GM18499 (cell line): Measurements from ENCODE around the gene PRDM2.

Experiments used
- ATAC-seq: cut with Tn5 transposase; IDR thresholded peaks from one replicate; pipeline ENCODE4 v1.9.1; 2021; ENCODE audit warnings: moderate number of reproducible peaks; ENCODE audit not compliant: insufficient read depth, unreplicated experiment

The PRDM2 gene

DNA sequence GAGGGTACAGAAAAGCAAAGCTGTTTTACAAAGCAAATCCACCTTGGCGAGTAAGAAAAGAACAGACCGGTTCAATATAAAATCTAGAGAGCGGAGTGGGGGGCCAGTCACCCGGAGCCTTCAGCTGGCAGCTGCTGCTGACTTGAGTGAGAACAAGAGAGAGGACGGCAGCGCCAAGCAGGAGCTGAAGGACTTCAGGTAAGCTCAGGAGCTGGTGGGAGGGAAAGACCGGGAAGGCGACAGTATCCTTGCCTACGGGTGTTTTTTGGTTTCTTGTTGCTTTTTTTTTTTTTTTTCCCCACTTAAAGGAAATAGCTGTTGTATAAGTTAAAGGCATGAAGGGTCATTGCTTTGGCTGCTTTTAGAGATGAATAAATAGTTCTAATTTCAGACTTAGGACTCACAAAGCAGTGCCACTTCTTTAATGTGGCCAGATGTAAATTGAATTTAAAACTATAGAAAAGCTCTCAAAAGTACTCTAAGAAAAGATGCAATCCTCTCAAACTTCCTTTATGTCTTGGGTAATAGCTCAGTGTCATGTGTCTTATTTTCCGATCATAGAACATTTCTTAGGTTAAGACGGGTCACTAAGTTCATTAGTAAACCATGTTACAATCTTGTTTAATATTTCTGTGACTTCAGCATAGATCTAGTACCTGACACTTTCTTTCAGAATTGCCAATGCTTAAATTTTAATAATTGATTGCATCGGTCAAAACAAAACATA is 82.8 kb downstream of the PRDM2 start:
- ATAC-seq = no peak

DNA sequence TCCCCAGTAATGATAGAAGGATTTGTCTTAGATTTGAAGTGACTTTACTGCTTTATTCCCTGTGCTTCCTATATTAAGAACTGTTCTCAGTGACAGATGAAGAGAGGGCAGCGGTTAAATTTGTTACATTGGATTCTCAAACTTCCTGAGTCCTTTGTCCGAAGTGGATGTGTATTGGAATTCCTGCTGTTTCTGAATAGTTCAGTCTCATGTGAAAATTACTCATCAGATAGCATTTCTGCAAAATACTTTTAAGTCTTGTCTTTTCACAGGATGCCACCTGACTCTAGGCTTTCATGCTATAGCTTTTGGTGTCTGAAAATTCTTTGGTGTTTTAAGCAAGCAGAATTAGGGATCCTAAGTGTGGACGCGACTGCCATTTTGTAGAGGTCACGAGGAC is 83.6 kb downstream of the PRDM2 start:
- no peak for ATAC-seq

DNA sequence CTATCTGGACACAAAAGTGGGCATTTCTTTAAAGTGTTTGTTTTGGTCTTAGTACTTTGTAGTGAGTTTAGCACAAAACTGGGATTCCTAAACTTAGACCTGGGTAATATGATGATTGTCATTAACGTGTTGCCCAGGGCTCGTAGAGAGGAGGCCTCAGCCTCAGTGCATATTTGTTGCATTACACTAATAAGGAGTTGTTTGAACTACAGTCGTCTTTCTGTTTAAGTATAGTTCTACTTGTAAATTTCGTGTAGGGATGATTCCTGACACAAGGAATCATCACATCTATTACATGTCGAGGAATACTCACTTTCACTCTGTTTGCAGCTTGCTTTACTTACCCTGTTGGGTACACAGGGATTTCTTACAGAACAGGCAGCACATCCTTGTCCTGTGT is 85.0 kb downstream of the PRDM2 start:
- ATAC-seq = no peak

DNA sequence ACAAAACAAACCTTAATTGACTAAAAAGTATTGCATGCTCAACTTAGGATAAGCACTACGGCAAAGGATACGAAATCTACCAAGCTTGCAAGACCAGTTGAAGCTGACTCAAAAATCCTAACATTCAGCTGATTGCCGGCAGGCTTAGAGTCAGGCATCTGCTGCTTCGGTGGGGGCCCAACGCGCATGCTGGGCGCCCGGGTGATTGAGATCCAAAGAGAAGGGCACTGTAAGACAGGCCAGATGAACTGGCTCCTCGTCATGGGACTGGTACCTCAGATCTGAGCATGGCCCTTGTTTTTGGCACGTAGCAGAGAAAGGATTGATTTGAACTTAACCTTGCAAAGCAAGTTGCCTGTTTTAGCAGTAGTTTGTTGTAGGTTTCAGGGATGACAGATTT is 86.6 kb downstream of the PRDM2 start:
- ATAC-seq = no peak

- no peak for ATAC-seq
Measured at GRCh38 chr1:13788795-13789194, 88.8 kb downstream of the PRDM2 start.

GRCh38 chr1:13790290-13791030 is 90.5 kb downstream of the PRDM2 start:
- no peak for ATAC-seq

- no peak for ATAC-seq
Measured at GRCh38 chr1:13792419-13792818, 92.4 kb downstream of the PRDM2 start.

DNA sequence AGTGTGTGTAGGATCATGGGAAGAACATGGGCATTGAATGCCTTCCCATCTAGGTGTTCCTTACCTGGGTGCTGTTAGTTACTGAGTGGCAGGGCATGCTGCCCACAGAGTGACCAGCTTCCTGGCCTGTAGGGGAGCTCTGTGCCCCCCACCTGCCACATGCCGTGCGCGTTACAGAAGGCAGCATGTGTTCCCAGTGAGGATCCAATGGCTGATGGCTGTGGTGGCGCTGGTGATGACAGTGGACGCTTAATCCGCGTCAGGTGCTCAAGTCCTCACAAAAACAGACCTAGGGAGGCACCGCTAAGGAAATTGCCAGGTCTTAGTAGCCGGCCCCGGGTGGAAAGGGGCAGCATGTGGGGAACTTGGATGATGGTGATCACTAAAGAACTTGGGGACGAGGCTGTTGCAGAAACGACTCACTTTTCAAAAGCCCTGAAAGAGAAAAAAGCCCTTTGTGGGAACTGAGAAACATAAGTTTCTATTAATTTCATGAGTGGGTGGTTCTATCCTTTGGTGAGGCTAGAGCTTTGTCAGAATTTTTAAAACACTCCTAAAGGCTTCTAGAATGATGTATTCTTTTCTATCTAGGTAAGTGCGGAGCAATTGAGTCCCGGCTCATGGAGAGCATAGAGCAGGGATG is 93.2 kb downstream of the PRDM2 start:
- ATAC-seq = no peak

- ATAC-seq = no peak
Measured at GRCh38 chr1:13794231-13795187, 94.5 kb downstream of the PRDM2 start.

DNA sequence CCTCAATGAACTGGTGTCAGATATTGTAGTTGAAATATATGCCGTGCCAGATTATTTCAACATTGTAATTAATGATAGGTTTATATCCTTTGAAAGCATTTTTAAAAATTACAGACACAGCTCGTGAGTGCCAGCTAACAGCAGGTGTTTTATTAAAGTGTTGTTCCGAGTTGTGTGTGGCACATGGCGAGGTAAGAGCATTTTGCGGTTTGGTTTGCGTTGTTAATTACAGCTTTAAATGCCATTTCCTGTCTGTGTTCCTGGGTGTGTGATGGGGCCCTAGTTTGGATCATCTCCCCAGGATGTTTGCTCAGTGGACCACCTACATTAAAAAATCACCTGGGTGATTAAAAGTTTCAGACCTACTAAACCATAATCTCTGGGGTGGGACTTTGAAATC is 97.4 kb downstream of the PRDM2 start:
- no peak for ATAC-seq

GRCh38 chr1:13798120-13798519 is 98.1 kb downstream of the PRDM2 start:
- ATAC-seq = no peak

DNA sequence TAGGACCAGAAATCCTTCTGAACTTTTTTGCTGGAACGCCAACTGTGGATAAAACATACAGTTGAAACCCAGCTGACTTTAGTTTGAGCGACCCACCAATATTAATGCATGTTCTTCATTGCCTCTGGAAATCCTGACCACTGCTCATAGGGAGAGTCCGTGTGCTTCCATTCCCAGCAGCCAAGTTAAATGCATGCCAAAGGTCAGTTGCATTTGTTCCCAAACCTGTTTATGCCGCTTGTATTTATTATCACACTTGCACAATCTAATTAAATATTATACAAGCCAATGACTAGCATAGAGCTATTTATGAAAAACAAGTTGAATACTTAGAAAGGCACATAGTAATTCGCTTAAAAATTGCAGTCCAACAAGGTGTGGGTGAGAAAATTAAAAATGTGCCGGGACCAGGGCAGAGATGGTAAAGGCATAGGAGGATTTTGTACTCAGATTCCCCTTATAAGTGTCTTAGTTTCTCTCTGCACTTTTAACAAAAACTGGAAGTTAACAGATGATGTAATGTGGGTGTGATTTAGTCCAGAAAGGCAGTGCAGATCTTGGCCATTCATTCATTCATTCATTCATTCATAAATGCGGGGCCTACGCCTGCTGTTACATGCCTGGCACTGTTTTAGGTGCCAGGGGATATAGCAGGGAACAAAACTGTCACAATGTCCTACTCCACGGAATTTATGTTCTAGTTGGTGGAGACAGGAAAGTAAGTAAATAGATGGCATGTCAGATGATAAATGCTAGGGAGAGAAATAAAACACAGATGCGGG is 99.7 kb downstream of the PRDM2 start:
- ATAC-seq = no peak

DNA sequence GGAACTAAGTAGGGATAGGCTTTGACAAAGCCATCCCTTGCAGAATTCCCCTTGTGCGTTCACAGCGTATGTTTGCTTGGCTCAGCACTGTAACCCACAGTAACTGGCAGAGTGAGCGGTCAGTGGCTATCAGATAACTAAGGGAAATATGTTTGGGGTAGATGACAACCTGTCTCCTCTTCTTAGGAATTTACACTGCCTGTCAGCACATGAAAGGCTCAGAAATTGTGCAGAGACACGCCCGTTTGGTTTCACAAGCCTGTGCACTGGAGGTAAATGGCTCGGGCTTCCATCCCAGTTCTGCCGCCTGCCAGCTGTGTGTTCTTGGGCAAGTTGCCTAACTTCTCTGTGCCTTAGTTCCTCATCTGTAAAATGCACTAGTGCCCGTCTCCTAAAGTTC is 101.2 kb downstream of the PRDM2 start:
- ATAC-seq = no peak

DNA sequence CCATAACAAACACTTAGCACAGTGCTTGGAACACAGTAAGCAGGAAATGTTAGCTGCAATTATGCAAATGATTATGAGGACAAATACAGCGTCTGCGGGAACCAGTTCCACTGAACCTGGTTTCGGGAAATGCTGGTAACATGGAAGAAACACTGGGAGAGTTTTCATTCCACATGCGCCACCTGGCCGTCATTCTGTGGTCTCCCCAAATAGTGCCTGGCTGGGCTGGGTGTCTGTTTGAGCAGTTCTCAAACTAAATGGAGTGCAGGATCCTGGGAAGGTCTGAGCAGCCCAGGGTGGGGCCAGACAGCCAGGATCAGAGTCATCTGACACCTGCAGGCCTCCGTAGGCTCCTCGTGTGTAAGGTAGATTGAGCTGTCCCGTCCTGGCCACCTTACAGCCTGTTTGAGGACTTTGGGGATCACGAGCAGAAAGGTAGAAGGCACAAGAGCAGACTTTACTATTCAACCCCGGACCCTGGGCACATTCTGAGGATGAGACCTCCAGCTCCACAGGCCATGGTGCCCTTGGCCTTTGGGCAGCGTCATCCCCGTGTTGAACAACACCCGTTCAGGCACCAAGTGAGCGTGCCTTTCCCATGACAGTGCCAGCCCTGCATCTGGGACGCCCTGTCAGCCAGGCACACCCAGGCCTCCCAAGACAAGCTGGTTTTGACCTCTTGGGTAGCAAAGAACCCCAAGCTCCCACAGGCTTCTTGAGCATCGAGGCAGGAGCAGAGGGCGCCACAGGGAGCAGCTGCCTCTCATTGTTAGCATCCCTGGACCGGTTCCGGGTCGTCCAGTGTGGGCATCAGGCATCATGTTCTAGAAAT is 101.9 kb downstream of the PRDM2 start:
- no peak for ATAC-seq

DNA sequence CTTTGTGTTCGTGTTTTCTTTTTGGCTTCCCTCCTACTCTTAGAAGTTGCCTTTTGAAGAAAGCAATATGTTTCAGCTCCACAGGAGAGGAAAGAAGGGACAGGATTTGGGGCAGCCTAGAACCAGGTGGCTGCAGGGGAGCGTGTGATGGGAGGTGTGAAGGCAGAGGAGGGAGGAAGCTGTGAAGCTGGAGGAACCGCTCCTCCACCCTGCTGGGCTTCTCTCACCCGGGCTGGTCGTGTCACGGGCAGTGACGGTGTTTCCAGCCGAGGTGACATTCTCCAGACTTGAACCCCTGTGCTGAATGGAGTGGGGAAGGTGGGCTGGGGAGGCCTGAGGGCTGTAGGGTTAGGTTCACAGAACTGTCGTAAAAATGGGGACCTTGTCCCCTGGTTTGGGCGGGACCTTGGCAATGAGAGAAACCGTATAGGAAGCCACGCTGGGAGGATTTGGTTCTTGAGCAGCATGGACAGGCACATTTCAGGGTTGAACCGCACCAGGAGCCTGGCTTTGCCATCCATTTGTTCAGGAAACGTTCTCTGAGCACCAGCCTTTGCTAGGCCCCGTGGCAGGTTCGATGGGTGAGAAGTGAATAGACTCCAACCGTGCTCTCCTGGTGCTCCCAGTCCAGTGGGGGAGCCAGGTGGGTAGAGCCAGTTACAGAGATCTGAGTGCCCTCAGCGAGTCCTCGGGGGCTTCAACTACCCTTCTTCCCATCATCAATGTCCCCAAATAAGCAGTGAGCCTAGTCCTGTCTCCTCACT is 103.0 kb downstream of the PRDM2 start:
- ATAC-seq = no peak

GRCh38 chr1:13803546-13804239 is 103.7 kb downstream of the PRDM2 start:
- ATAC-seq = no peak

GRCh38 chr1:13804240-13804633 is 104.2 kb downstream of the PRDM2 start:
- no peak for ATAC-seq
